HL-60 (cell line): ENCODE results near the gene SMDT1.

Experiments
- DNase-seq, 2 experiments: peaks; one replicate each; pipeline ENCODE4 v3.0.0-alpha.2; 2010 to 2020; ENCODE audit warnings: low read depth in 1 of 2, low spot score in 1 of 2
- H3K27ac ChIP-seq: fragments of 250-450 bp; sonication (Bioruptor Pico); replicated peaks from 2 replicates; pipeline ENCODE4 v1.5.1; 2020; ENCODE audit warnings: mild to moderate bottlenecking, moderate library complexity
- H3K27me3 ChIP-seq: fragments of 250-450 bp; sonication (Bioruptor Pico); 2 replicates; pipeline ENCODE4 v1.5.1; 2021; ENCODE audit warnings: mild to moderate bottlenecking, moderate library complexity; ENCODE audit not compliant: insufficient read depth, poor library complexity, severe bottlenecking
- H3K4me3 ChIP-seq: replicated peaks from 2 replicates; pipeline ENCODE4 v1.5.1; 2011; ENCODE audit warnings: mild to moderate bottlenecking, control low read depth, low read length; ENCODE audit not compliant: insufficient read depth
- GABPA ChIP-seq: IDR thresholded peaks from 2 replicates; pipeline ENCODE4 v1.6.1; 2012; ENCODE audit warnings: low read depth
- POLR2AphosphoS5 ChIP-seq: IDR thresholded peaks from 2 replicates; pipeline ENCODE4 v1.6.1; 2012; ENCODE audit warnings: low read depth
- SPI1 ChIP-seq: IDR thresholded peaks from 2 replicates; pipeline ENCODE4 v1.6.1; 2012; ENCODE audit warnings: low read depth, mild to moderate bottlenecking, borderline replicate concordance
- TF ChIP-seq, protein P1 (sequence below): IDR thresholded peaks from one replicate; pipeline ENCODE4 v1.5.1; 2011; ENCODE audit warnings: low read length, control low read depth, inconsistent platforms; ENCODE audit not compliant: insufficient read depth
- TF ChIP-seq, protein P2 (sequence below): IDR thresholded peaks from 2 replicates; pipeline ENCODE4 v1.6.1; 2012; ENCODE audit warnings: low read depth; ENCODE audit not compliant: insufficient replicate concordance

SMDT1 gene

DNA sequence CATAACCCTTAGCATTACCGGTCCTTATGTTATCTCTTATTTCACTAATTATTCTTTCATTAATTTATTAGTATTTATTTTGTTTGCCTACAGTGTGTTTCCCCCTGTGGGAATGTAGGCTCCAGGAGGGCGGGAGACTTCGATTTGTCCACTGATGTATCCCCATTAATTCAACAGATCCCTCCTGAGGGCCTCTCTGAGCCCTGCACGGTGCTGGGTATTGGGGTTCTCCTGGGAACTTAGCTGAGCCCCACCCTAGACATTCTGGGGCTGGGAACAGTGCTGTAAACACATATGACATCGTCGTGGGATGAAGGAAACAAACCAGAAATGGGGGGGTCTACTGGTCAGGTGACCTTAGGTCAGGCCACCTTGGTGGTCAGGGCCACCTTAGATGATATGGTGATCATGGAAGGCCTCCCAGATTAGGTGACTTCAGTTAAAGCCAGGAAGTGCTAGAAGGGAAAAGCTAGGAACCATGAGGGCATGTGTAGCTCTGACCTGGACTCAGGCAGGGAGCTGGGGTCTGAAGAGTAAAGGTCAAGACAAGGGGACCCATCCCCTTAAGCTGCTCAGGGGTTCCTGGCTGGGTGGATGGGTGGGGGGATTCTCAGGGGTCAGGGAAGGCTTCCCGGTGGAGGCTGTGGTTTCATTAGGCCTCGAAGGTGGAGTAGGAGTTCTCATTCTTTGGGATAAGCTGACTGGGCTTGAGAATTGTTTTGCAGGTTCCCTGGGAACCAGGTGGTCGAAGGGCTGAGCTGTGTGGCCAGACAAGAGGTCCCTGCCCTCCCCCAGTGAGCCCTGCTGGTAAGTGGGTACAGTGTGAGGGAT is 4.4 kb upstream of the SMDT1 start:
- Histone ChIP-seq H3K27ac (no peak overlapping the region), H3K27me3 (no peaks in the 10 kb centered on the region), H3K4me3 (no peak overlapping the region)
- no peak for DNase-seq
- TF ChIP-seq, protein P1, sequence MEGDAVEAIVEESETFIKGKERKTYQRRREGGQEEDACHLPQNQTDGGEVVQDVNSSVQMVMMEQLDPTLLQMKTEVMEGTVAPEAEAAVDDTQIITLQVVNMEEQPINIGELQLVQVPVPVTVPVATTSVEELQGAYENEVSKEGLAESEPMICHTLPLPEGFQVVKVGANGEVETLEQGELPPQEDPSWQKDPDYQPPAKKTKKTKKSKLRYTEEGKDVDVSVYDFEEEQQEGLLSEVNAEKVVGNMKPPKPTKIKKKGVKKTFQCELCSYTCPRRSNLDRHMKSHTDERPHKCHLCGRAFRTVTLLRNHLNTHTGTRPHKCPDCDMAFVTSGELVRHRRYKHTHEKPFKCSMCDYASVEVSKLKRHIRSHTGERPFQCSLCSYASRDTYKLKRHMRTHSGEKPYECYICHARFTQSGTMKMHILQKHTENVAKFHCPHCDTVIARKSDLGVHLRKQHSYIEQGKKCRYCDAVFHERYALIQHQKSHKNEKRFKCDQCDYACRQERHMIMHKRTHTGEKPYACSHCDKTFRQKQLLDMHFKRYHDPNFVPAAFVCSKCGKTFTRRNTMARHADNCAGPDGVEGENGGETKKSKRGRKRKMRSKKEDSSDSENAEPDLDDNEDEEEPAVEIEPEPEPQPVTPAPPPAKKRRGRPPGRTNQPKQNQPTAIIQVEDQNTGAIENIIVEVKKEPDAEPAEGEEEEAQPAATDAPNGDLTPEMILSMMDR, result no peak
- no peak for TF ChIP-seq GABPA
- no peak for TF ChIP-seq POLR2AphosphoS5
- TF ChIP-seq SPI1, result no peak

DNA sequence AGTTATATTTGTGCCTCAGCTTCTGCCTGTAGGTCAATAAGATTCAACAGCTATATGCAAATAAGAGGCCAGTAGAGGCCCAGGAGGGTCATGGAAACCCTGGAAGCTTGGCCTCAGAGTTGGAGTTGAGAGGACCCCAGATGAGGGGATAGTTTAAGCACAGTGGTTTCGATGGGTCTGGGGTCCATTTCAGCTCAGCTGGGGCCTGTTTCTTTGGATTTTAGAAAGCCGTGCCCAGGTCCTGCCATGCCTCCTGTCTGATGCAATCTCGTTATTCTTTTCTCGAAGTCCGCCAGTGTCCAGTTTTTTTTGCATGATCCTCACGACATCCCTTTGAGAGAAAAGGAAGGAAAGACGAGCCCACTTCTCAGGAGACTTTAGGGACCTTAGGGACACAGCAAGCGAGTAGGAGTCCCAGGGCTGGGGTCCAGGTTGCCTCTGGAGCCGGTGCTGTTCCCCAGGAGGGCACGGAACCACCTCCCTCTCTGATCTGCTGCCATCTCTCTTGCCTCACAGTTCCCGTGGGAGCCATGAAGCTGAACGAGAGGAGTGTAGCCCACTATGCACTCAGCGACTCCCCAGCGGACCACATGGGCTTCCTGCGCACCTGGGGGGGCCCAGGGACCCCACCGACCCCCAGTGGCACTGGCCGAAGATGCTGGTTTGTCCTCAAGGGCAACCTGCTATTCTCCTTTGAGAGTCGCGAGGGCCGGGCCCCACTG is 2.6 kb upstream of the SMDT1 start:
- DNase-seq, result no peak
- TF ChIP-seq SPI1, result no peak
- TF ChIP-seq, protein P1, result no peak
- no peak for TF ChIP-seq GABPA
- no peak for TF ChIP-seq POLR2AphosphoS5
- TF ChIP-seq, protein P2, sequence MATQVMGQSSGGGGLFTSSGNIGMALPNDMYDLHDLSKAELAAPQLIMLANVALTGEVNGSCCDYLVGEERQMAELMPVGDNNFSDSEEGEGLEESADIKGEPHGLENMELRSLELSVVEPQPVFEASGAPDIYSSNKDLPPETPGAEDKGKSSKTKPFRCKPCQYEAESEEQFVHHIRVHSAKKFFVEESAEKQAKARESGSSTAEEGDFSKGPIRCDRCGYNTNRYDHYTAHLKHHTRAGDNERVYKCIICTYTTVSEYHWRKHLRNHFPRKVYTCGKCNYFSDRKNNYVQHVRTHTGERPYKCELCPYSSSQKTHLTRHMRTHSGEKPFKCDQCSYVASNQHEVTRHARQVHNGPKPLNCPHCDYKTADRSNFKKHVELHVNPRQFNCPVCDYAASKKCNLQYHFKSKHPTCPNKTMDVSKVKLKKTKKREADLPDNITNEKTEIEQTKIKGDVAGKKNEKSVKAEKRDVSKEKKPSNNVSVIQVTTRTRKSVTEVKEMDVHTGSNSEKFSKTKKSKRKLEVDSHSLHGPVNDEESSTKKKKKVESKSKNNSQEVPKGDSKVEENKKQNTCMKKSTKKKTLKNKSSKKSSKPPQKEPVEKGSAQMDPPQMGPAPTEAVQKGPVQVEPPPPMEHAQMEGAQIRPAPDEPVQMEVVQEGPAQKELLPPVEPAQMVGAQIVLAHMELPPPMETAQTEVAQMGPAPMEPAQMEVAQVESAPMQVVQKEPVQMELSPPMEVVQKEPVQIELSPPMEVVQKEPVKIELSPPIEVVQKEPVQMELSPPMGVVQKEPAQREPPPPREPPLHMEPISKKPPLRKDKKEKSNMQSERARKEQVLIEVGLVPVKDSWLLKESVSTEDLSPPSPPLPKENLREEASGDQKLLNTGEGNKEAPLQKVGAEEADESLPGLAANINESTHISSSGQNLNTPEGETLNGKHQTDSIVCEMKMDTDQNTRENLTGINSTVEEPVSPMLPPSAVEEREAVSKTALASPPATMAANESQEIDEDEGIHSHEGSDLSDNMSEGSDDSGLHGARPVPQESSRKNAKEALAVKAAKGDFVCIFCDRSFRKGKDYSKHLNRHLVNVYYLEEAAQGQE, result no peak
- H3K27ac ChIP-seq, result no peak overlapping the region
- no peaks in the 10 kb centered on the region for H3K27me3 ChIP-seq
- no peak overlapping the region for H3K4me3 ChIP-seq

DNA sequence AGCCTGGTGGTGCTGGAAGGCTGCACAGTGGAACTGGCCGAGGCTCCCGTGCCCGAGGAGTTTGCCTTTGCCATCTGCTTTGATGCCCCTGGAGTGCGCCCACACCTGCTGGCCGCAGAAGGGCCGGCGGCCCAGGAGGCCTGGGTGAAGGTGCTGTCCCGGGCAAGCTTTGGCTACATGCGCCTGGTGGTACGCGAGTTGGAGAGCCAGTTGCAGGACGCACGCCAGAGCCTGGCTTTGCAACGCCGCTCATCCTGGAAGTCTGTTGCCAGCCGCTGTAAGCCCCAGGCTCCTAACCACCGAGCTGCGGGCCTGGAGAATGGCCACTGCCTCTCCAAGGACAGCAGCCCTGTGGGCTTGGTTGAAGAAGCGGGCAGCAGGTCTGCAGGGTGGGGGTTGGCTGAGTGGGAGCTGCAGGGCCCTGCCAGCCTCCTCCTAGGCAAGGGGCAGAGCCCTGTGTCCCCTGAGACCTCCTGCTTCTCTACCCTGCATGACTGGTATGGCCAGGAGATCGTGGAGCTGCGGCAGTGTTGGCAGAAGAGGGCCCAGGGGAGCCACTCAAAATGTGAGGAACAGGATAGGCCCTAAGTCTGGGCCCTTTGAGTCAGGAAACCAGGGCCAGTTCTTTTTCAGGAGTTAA is 1.9 kb upstream of the SMDT1 start:
- H3K4me3 ChIP-seq, result no peak overlapping the region
- no peak for DNase-seq
- H3K27me3 ChIP-seq, result no peaks in the 10 kb centered on the region
- TF ChIP-seq POLR2AphosphoS5 (no peak), GABPA (no peak), SPI1 (no peak)
- TF ChIP-seq, protein P1, result no peak
- TF ChIP-seq, protein P2, result no peak
- no peak overlapping the region for H3K27ac ChIP-seq
